ENCODE data around the gene SMAD4. TPM values are rescaled to one million over a fixed set of nuclear protein-coding genes. Genes with fewer than 3 reads are reported as not detected.
"Not testable (repeated sequence)": the region's sequence is repeated elsewhere in the genome, so short reads cannot be mapped to it uniquely, and the experiment has no call there.

Gene SMAD4
- polyA plus RNA-seq, 2 of the 4 experiments (the other 2 are of a cell fraction) = 52.1 to 107 TPM

DNA sequence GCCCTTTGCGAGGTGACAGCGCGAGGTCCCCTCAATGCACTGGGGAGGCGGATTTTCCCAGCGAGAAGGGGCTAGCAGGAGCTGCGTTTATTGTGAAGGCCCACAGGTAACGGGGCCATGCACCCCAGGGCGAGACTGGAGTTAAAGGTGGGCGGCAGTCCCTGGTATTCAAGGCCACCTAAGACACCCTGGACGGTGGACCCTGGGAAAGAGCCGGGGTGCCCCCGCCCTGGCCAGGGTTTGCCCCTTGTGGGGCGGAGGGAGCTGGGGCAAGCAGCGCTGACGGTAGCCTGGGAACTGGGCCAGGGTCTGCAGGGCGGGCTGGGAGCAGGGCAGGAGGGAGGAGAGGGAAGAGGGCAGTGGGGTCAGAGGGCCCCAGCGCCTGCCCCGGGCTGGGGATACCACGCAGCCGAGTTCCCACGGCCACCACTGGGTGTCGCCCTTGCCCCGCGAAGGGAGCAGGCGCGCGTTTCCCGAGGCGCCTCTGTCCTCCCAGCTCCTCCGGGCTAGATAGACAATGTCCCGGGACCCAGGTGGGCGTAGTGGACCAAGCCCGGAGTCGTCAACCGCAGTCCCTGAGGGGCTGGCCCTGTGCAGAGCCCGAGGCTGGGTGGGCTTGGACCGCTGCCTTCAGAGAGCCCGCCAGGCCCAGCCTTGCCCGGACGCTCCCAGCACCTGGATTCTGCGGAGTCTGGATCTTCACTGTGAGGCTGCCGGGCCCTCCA lies 80.2 kb downstream of the SMAD4 start:
- no peak for TF ChIP-seq NPAS2 (CRISPR knock-in tag; IDR thresholded peaks at IDR 0.05; ENCODE audit: borderline replicate concordance)
- TF ChIP-seq SMC3 (IDR thresholded peaks at IDR 0.05) = peak; percentile 83
- no peak for TF ChIP-seq ZNF302 (CRISPR knock-in tag; IDR thresholded peaks at IDR 0.05)
- no peak for TF ChIP-seq ZSCAN20 (CRISPR knock-in tag; IDR thresholded peaks at IDR 0.05)
- TF ChIP-seq ZC3H11A (IDR thresholded peaks at IDR 0.05) = no peak
- TF ChIP-seq, protein P1, sequence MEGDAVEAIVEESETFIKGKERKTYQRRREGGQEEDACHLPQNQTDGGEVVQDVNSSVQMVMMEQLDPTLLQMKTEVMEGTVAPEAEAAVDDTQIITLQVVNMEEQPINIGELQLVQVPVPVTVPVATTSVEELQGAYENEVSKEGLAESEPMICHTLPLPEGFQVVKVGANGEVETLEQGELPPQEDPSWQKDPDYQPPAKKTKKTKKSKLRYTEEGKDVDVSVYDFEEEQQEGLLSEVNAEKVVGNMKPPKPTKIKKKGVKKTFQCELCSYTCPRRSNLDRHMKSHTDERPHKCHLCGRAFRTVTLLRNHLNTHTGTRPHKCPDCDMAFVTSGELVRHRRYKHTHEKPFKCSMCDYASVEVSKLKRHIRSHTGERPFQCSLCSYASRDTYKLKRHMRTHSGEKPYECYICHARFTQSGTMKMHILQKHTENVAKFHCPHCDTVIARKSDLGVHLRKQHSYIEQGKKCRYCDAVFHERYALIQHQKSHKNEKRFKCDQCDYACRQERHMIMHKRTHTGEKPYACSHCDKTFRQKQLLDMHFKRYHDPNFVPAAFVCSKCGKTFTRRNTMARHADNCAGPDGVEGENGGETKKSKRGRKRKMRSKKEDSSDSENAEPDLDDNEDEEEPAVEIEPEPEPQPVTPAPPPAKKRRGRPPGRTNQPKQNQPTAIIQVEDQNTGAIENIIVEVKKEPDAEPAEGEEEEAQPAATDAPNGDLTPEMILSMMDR (IDR thresholded peaks at IDR 0.05) = peak; percentile 69
- TF ChIP-seq EP300 (IDR thresholded peaks at IDR 0.05) = no peak
- TF ChIP-seq CBX2 (IDR thresholded peaks at IDR 0.05; ENCODE audit: borderline replicate concordance, low read depth) = no peak
- no peak for TF ChIP-seq NFE2L2 (conservative IDR thresholded peaks at IDR 0.05; ENCODE audit: low read length)
- TF ChIP-seq, protein P2, sequence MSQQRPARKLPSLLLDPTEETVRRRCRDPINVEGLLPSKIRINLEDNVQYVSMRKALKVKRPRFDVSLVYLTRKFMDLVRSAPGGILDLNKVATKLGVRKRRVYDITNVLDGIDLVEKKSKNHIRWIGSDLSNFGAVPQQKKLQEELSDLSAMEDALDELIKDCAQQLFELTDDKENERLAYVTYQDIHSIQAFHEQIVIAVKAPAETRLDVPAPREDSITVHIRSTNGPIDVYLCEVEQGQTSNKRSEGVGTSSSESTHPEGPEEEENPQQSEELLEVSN (IDR thresholded peaks at IDR 0.05; ENCODE audit: borderline replicate concordance, low read depth) = no peak
- peak; percentile 88 to 94 for TF ChIP-seq RAD21 (conservative IDR thresholded peaks at IDR 0.05 in 1 of 2, IDR thresholded peaks at IDR 0.05 in 1 of 2)
- TF ChIP-seq, protein P3, sequence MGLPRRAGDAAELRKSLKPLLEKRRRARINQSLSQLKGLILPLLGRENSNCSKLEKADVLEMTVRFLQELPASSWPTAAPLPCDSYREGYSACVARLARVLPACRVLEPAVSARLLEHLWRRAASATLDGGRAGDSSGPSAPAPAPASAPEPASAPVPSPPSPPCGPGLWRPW (IDR thresholded peaks at IDR 0.05) = no peak
- TF ChIP-seq HOXA7 (CRISPR knock-in tag; IDR thresholded peaks at IDR 0.05) = no peak
- TF ChIP-seq KDM1A (IDR thresholded peaks at IDR 0.05; ENCODE audit: low read depth) = no peak
- no peak for TF ChIP-seq JUN (IDR thresholded peaks at IDR 0.05)
- TF ChIP-seq CEBPB (IDR thresholded peaks at IDR 0.05) = no peak
- TF ChIP-seq HOXB5 (CRISPR knock-in tag; IDR thresholded peaks at IDR 0.05) = no peak
- no peak for TF ChIP-seq KDM5A (IDR thresholded peaks at IDR 0.05)
- TF ChIP-seq, protein P4, sequence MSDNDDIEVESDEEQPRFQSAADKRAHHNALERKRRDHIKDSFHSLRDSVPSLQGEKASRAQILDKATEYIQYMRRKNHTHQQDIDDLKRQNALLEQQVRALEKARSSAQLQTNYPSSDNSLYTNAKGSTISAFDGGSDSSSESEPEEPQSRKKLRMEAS (IDR thresholded peaks at IDR 0.05) = no peak
- TF ChIP-seq CHD2 (IDR thresholded peaks at IDR 0.05; ENCODE audit: low read length, partially characterized antibody) = no peak
- TF ChIP-seq TFCP2L1 (CRISPR knock-in tag; IDR thresholded peaks at IDR 0.05) = no peak
- TF ChIP-seq POLR2A (IDR thresholded peaks at IDR 0.05; ENCODE audit: low read length) = no peak
- no peak for TF ChIP-seq CBX8 (IDR thresholded peaks at IDR 0.05)
- TF ChIP-seq EHF (CRISPR knock-in tag; IDR thresholded peaks at IDR 0.05) = no peak
- 59% methylated on average over 9 of the region's 42 CpGs for WGBS (ENCODE audit: missing lambda C conversion rate)
- DNase-seq (ENCODE audit: low read depth in 1 of 2, low spot score in 1 of 2) = peak; percentile 31 to 52
- POLR2A ChIA-PET = no interaction called here
- no peak for FAIRE-seq
- H3K4me3 ChIP-seq = no peak overlapping the region
- H3K9me3 ChIP-seq = no peaks in the 10 kb centered on the region
- ATAC-seq = peak; percentile 98 to 99
- peaks cover 6% of the 10 kb centered on the region; the same call in 2 of the 3 replicates for H3K4me1 ChIP-seq
- H3K4me2 ChIP-seq = peak overlapping the region; percentile 75
- CTCF ChIA-PET = interaction anchor here (0.5 to 2.4 kb wide), 34 partner anchors 10 to 1887 kb away, joined by 3 to 13 read pairs (median 3); no protein-coding TSS in a partner anchor
- peak overlapping the region in 1 of 2 experiments; percentile 60; a peak in 2 of 6 replicates for H3K27ac ChIP-seq

DNA sequence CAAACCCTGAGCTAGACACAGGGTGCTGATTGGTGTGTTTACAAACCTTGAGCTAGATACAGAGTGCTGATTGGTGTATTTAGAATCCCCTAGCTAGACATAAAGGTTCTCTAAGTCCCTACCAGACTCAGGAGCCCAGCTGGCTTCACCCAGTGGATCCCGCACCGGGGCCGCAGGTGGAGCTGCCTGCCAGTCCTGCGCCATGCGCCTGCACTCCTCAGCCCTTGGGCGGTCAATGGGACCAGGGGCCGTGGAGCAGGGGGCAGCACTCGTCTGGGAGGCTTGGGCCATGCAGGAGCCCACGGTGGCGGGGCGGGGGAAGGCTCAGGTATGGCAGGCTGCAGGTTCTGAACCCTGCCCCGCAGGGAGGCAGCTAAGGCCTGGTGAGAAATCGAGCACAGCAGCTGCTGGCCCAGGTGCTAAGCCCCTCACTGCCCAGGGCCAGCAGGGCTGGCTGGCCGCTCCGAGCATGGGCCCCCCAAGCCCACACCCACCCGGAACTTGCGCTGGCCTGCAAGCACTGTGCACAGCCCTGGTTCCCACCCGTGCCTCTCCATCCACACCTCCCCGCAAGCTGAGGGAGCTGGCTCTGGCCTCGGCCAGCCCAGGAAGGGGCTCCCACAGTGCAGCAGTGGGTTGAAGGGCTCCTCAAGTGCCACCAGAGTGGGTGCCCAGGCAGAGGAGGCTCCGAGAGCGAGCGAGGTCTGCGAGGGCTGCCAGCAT lies 81.8 kb downstream of the SMAD4 start:
- ATAC-seq; H3K27ac ChIP-seq; H3K4me2 ChIP-seq; POLR2A ChIA-PET; FAIRE-seq; H3K4me1 ChIP-seq; H3K4me3 ChIP-seq; H3K9me3 ChIP-seq; DNase-seq (ENCODE audit: low read depth in 1 of 2, low spot score in 1 of 2): not testable (repeated sequence)
- CTCF ChIA-PET = interaction anchor here (1.5 to 2.4 kb wide), 4 partner anchors 13 to 556 kb away, joined by 3 to 13 read pairs (median 9); no protein-coding TSS in a partner anchor
- WGBS (ENCODE audit: missing lambda C conversion rate) = 80% methylated on average over 8 of the region's 24 CpGs

DNA sequence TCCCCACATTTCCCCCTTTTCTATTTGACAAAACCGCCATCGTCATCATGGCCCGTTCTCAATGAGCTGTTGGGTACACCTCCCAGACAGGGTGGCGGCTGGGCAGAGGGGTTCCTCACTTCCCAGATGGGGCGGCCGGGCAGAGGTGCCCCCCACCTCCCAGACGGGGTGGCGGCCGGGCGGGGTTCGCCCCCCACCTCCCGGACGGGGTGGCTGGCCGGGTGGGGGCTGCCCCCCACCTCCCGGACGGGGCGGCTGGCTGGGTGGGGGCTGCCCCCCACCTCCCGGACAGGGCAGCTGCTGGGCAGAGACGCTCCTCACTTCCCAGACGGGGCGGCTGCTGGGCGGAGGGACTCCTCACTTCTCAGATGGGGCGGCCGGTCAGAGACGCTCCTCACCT lies 87.0 kb downstream of the SMAD4 start:
- ATAC-seq; CTCF ChIA-PET; H3K4me1 ChIP-seq; DNase-seq (ENCODE audit: low read depth in 1 of 2, low spot score in 1 of 2); FAIRE-seq; POLR2A ChIA-PET; H3K27ac ChIP-seq; H3K4me3 ChIP-seq; H3K9me3 ChIP-seq; H3K4me2 ChIP-seq: not testable (repeated sequence)
- 100% methylated on average over 1 of the region's 25 CpGs for WGBS (ENCODE audit: missing lambda C conversion rate)

DNA sequence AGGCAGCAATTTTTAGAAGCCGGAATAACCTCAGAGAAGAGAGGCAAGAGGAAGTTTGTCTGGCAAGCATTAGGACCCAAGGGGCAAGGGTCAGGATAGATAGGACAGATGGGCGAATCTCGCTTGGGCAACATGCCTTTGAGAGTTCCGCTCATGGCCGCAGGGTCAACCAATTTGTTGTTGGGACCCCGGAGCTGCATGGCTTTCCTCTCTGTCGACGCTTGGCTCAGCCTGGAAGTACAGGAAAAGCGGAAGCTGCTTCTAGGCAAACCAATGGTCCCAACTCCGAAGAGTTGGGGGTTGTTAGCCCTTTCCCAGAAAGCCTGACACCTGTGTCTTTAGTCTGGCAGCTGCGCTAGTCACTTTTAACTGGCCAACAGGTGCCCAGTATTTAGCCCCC lies 89.5 kb downstream of the SMAD4 start:
- CTCF ChIA-PET = interaction anchor here (1.3 kb wide), 1 partner anchor 9 kb away, joined by 3 read pairs; no protein-coding TSS in a partner anchor
- not testable (repeated sequence) for ATAC-seq, FAIRE-seq

DNA sequence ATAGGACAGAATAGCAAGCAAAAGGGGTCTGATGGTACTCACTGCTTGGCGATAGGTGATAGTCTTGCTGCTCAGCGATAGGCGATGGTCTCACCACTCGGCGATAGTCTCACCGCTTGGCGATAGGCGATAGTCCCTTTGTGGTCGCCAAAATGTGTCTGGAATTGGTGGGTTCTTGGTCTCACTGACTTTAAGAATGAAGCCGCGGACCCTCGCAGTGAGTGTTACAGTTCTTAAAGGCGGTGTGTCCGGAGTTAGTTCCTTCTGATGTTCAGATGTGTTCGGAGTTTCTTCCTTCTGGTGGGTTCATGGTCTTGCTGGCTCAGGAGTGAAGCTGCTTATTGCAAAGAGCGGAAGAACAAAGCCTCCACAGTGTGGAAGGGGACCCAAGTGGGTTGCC lies 90.0 kb downstream of the SMAD4 start:
- 88% methylated on average over 16 of the region's 16 CpGs for WGBS (ENCODE audit: missing lambda C conversion rate)
- not testable (repeated sequence) for FAIRE-seq; DNase-seq (ENCODE audit: low read depth in 1 of 2, low spot score in 1 of 2)

More for the DNA sequence above, 89.5 kb downstream of the SMAD4 start:
- H3K9me3 ChIP-seq; DNase-seq (ENCODE audit: low read depth in 1 of 2, low spot score in 1 of 2); H3K27ac ChIP-seq; H3K4me2 ChIP-seq; H3K4me3 ChIP-seq; POLR2A ChIA-PET; H3K4me1 ChIP-seq: not testable (repeated sequence)
- 75% methylated on average over 11 of the region's 11 CpGs for WGBS (ENCODE audit: missing lambda C conversion rate)

More for the DNA sequence above, 90.0 kb downstream of the SMAD4 start:
- CTCF ChIA-PET = interaction anchor here (1.3 kb wide), 1 partner anchor 9 kb away, joined by 3 read pairs; no protein-coding TSS in a partner anchor
- ATAC-seq, H3K4me3 ChIP-seq, H3K4me1 ChIP-seq, H3K4me2 ChIP-seq, H3K9me3 ChIP-seq, H3K27ac ChIP-seq, POLR2A ChIA-PET: not testable (repeated sequence)
